ENCODE data around the gene SLC7A7. TPM values are rescaled to one million over a fixed set of nuclear protein-coding genes. Genes with fewer than 3 reads are reported as not detected.
"Not testable (repeated sequence)": the region's sequence is repeated elsewhere in the genome, so short reads cannot be mapped to it uniquely, and the experiment has no call there.

Gene SLC7A7
- polyA plus RNA-seq, 1 donor from 2014 or later: not detected

GRCh38 chr14:22793976-22794375 is 21.3 kb downstream of the SLC7A7 start:
- no peak overlapping the region for H3K4me2 ChIP-seq (ENCODE audit: low read length)
- TF ChIP-seq SMC3 (conservative IDR thresholded peaks at IDR 0.05; ENCODE audit: poor library complexity) (no peak), RAD21 (conservative IDR thresholded peaks at IDR 0.05) (no peak)
- H3K27ac ChIP-seq (ENCODE audit: low read length): no peak overlapping the region
- no peaks in the 10 kb centered on the region for H3K9me2 ChIP-seq (ENCODE audit: insufficient read depth, low read length)
- H3K27me3 ChIP-seq (ENCODE audit: insufficient read depth, low read depth, low read length): no peaks in the 10 kb centered on the region
- no peaks in the 10 kb centered on the region for H3K9me3 ChIP-seq (ENCODE audit: low read length)
- H2AFZ ChIP-seq (ENCODE audit: low read depth, low read length): no peak overlapping the region
- H4K20me1 ChIP-seq (ENCODE audit: insufficient read depth): no peaks in the 10 kb centered on the region
- no peak overlapping the region for H3K9ac ChIP-seq (ENCODE audit: low read length)
- no peaks in the 10 kb centered on the region for H3K36me3 ChIP-seq (ENCODE audit: insufficient read depth, low read length)
- no peak overlapping the region for H3K4me3 ChIP-seq (ENCODE audit: low read length)
- H3F3A ChIP-seq (ENCODE audit: insufficient read depth, low read length, poor library complexity, severe bottlenecking): no peaks in the 10 kb centered on the region
- H3K79me2 ChIP-seq (replicated peaks; ENCODE audit: insufficient read depth, low read length): no peaks in the 10 kb centered on the region

GRCh38 chr14:22793550-22793949 is 21.7 kb downstream of the SLC7A7 start:
- not testable (repeated sequence) for H3K79me2 ChIP-seq (replicated peaks; ENCODE audit: insufficient read depth, low read length); H3K9me3 ChIP-seq (ENCODE audit: low read length); H3F3A ChIP-seq (ENCODE audit: insufficient read depth, low read length, poor library complexity, severe bottlenecking); H3K27me3 ChIP-seq (ENCODE audit: insufficient read depth, low read depth, low read length); H3K9me2 ChIP-seq (ENCODE audit: insufficient read depth, low read length); H3K4me3 ChIP-seq (ENCODE audit: low read length); H4K20me1 ChIP-seq (ENCODE audit: insufficient read depth); H3K9ac ChIP-seq (ENCODE audit: low read length); H3K27ac ChIP-seq (ENCODE audit: low read length); H3K36me3 ChIP-seq (ENCODE audit: insufficient read depth, low read length); H3K4me2 ChIP-seq (ENCODE audit: low read length); H2AFZ ChIP-seq (ENCODE audit: low read depth, low read length)

- no peak overlapping the region for H3K4me3 ChIP-seq (ENCODE audit: low read length)
- no peaks in the 10 kb centered on the region for H3K9me2 ChIP-seq (ENCODE audit: insufficient read depth, low read length)
- no peaks in the 10 kb centered on the region for H3F3A ChIP-seq (ENCODE audit: insufficient read depth, low read length, poor library complexity, severe bottlenecking)
- no peaks in the 10 kb centered on the region for H3K9me3 ChIP-seq (ENCODE audit: low read length)
- no peaks in the 10 kb centered on the region for H3K36me3 ChIP-seq (ENCODE audit: insufficient read depth, low read length)
- no peaks in the 10 kb centered on the region for H4K20me1 ChIP-seq (ENCODE audit: insufficient read depth)
- no peak overlapping the region for H3K4me2 ChIP-seq (ENCODE audit: low read length)
- no peak overlapping the region for H3K27ac ChIP-seq (ENCODE audit: low read length)
- H3K79me2 ChIP-seq (replicated peaks; ENCODE audit: insufficient read depth, low read length): no peaks in the 10 kb centered on the region
- H3K9ac ChIP-seq (ENCODE audit: low read length): no peak overlapping the region
- no peak overlapping the region for H2AFZ ChIP-seq (ENCODE audit: low read depth, low read length)
- TF ChIP-seq TAF1 (IDR thresholded peaks at IDR 0.05; ENCODE audit: low read depth): no peak
- no peaks in the 10 kb centered on the region for H3K27me3 ChIP-seq (ENCODE audit: insufficient read depth, low read depth, low read length)
Measured at GRCh38 chr14:22792158-22792557, 23.1 kb downstream of the SLC7A7 start.

GRCh38 chr14:22791301-22791700 is 23.9 kb downstream of the SLC7A7 start:
- Histone ChIP-seq H3K4me3 (ENCODE audit: low read length) (no peak overlapping the region), H3K9me2 (ENCODE audit: insufficient read depth, low read length) (no peaks in the 10 kb centered on the region), H2AFZ (ENCODE audit: low read depth, low read length) (no peak overlapping the region), H3K79me2 (replicated peaks; ENCODE audit: insufficient read depth, low read length) (no peaks in the 10 kb centered on the region), H3K4me2 (ENCODE audit: low read length) (no peak overlapping the region), H3K9me3 (ENCODE audit: low read length) (no peaks in the 10 kb centered on the region), H3F3A (ENCODE audit: insufficient read depth, low read length, poor library complexity, severe bottlenecking) (no peaks in the 10 kb centered on the region), H3K27me3 (ENCODE audit: insufficient read depth, low read depth, low read length) (no peaks in the 10 kb centered on the region), H3K27ac (ENCODE audit: low read length) (no peak overlapping the region), H4K20me1 (ENCODE audit: insufficient read depth) (no peaks in the 10 kb centered on the region), H3K9ac (ENCODE audit: low read length) (no peak overlapping the region), H3K36me3 (ENCODE audit: insufficient read depth, low read length) (no peaks in the 10 kb centered on the region)
- TF ChIP-seq EP300 (conservative IDR thresholded peaks at IDR 0.05; ENCODE audit: poor library complexity, severe bottlenecking): no peak
- no peak for TF ChIP-seq SMC3 (conservative IDR thresholded peaks at IDR 0.05; ENCODE audit: poor library complexity)

- Histone ChIP-seq H4K20me1 (ENCODE audit: insufficient read depth) (no peaks in the 10 kb centered on the region), H3F3A (ENCODE audit: insufficient read depth, low read length, poor library complexity, severe bottlenecking) (no peaks in the 10 kb centered on the region)
- TF ChIP-seq RAD21 (conservative IDR thresholded peaks at IDR 0.05): no peak
- no peak for TF ChIP-seq TAF1 (IDR thresholded peaks at IDR 0.05; ENCODE audit: low read depth)
- no peak for TF ChIP-seq POLR2AphosphoS5 (IDR thresholded peaks at IDR 0.05)
- TF ChIP-seq SMC3 (conservative IDR thresholded peaks at IDR 0.05; ENCODE audit: poor library complexity): no peak
- no peak for TF ChIP-seq EP300 (conservative IDR thresholded peaks at IDR 0.05; ENCODE audit: poor library complexity, severe bottlenecking)
- TF ChIP-seq MXI1 (conservative IDR thresholded peaks at IDR 0.05; ENCODE audit: poor library complexity, severe bottlenecking): no peak
- TF ChIP-seq REST (IDR thresholded peaks at IDR 0.05; ENCODE audit: borderline replicate concordance): no peak
- no peak for TF ChIP-seq EZH2 (IDR thresholded peaks at IDR 0.05; ENCODE audit: borderline replicate concordance, insufficient read depth, low read length, poor library complexity, severe bottlenecking)
- no peak for TF ChIP-seq CTCF (IDR thresholded peaks at IDR 0.05; ENCODE audit: poor library complexity, severe bottlenecking)
Measured at GRCh38 chr14:22786685-22787084, 28.6 kb downstream of the SLC7A7 start.

More at GRCh38 chr14:22786685-22787084, 28.6 kb downstream of the SLC7A7 start:
- H3K9ac ChIP-seq (ENCODE audit: low read length): no peak overlapping the region
- no peaks in the 10 kb centered on the region for H3K9me2 ChIP-seq (ENCODE audit: insufficient read depth, low read length)
- no peak overlapping the region for H3K4me3 ChIP-seq (ENCODE audit: low read length)
- H3K79me2 ChIP-seq (replicated peaks; ENCODE audit: insufficient read depth, low read length): no peaks in the 10 kb centered on the region
- no peaks in the 10 kb centered on the region for H3K36me3 ChIP-seq (ENCODE audit: insufficient read depth, low read length)
- H3K4me2 ChIP-seq (ENCODE audit: low read length): no peak overlapping the region
- H2AFZ ChIP-seq (ENCODE audit: low read depth, low read length): no peak overlapping the region
- H3K9me3 ChIP-seq (ENCODE audit: low read length): no peaks in the 10 kb centered on the region
- H3K27me3 ChIP-seq (ENCODE audit: insufficient read depth, low read depth, low read length): no peaks in the 10 kb centered on the region
- no peak overlapping the region for H3K27ac ChIP-seq (ENCODE audit: low read length)

All from neural cell (in vitro differentiated cells).